T-helper 2 cell treated with Interferon-gamma antibody and Interleukin-4, amounts not matched to agents 5 μg/mL and 100 μg/mL, for 36 hours (primary cell): ENCODE measurements around the gene NDUFS2.

Experiments
- DNase-seq: peaks from one replicate; pipeline ENCODE4 v3.0.0; 2021; ENCODE audit warnings: low spot score
- H3K27ac Mint-ChIP-seq: one replicate; pipeline ENCODE4 v1.8.0; 2021; ENCODE audit warnings: mild to moderate bottlenecking, mixed read lengths
- H3K27me3 Mint-ChIP-seq: one replicate; pipeline ENCODE4 v1.8.0; 2021; ENCODE audit warnings: low read depth, mixed read lengths
- H3K36me3 Mint-ChIP-seq: one replicate; pipeline ENCODE4 v1.8.0; 2021; ENCODE audit warnings: low read depth, mixed read lengths
- H3K4me1 Mint-ChIP-seq: one replicate; pipeline ENCODE4 v1.8.0; 2021; ENCODE audit warnings: low read depth, mixed read lengths
- H3K4me3 Mint-ChIP-seq: one replicate; pipeline ENCODE4 v1.8.0; 2022; ENCODE audit warnings: mild to moderate bottlenecking, moderate library complexity, mixed read lengths
- H3K9me3 Mint-ChIP-seq: one replicate; pipeline ENCODE4 v1.8.0; 2021; ENCODE audit warnings: mixed read lengths

NDUFS2 gene

DNA sequence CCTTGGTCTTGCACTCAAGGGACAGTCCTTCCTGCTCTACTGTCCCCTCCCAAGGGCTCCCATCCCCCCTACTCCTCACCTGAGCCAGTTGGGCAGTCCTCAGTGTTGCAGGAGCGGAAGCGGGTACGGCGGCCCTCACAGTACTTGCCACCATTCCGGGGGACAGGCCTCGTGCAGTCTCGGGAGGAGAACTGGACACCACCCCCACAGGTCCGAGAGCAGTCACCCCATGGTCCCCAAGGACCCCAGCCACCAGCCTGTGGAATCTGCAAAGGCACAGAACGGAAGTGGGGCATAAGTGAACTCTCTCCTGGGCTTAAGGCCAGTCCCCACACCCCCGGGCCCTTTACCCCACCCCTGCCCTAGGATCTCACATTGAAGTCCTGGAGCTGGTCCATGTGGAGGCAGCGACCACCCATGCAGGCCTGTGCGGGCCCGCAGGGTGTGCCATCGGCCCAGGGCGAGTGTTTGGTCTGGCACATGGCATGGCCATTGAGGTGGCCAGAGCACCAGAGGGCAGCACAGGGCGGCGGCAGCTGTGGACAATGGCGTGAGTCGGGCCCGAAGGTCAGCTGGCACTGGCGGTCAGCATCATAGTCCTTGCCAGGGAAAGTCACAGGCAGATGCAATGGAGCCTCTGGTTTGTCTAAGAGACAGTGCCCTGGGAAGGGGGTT lies 8.5 kb upstream of the NDUFS2 start:
- H3K27me3 Mint-ChIP-seq, result no peaks in the 10 kb centered on the region

DNA sequence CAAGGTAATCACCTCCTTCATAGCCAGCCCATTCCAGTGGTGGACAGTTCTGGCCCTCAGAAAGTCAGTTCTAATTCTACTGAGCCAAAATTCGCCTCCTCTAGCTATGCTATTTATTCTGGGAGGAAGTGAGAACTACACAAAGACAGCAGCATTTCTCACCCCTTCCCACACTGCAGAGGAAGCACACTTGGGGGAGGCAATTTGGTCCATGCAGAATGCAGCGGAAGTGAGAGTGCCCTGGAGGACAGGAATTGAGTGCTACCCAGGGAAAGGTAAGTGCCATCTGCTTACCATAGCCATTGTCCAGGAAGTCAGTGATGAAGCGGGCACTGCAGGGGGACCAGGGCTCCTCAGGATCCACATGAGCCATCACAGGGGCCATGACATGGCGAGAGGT lies 7.0 kb upstream of the NDUFS2 start:
- Mint-ChIP-seq H3K27ac (peak overlapping the region; percentile 60), H3K27me3 (no peaks in the 10 kb centered on the region), H3K4me1 (peaks cover 19% of the 10 kb centered on the region), H3K4me3 (no peak overlapping the region), H3K9me3 (no peaks in the 10 kb centered on the region), H3K36me3 (no peaks in the 10 kb centered on the region)
- no peak for DNase-seq

More for the DNA sequence above, 8.5 kb upstream of the NDUFS2 start:
- Mint-ChIP-seq H3K4me1 (peaks cover 19% of the 10 kb centered on the region), H3K36me3 (no peaks in the 10 kb centered on the region), H3K9me3 (no peaks in the 10 kb centered on the region), H3K4me3 (no peak overlapping the region), H3K27ac (no peak overlapping the region)
- no peak for DNase-seq

- no peak overlapping the region for H3K4me3 Mint-ChIP-seq
- no peaks in the 10 kb centered on the region for H3K9me3 Mint-ChIP-seq
- no peak overlapping the region for H3K27ac Mint-ChIP-seq
- H3K36me3 Mint-ChIP-seq, result no peaks in the 10 kb centered on the region
- peaks cover 27% of the 10 kb centered on the region for H3K4me1 Mint-ChIP-seq
- H3K27me3 Mint-ChIP-seq, result no peaks in the 10 kb centered on the region
- DNase-seq, result no peak
Measured at GRCh38 chr1:161196111-161196510, 6.1 kb upstream of the NDUFS2 start.

GRCh38 chr1:161196521-161197451 lies 5.4 kb upstream of the NDUFS2 start:
- H3K27ac Mint-ChIP-seq, result peak overlapping the region; percentile 64
- no peak for DNase-seq

DNA sequence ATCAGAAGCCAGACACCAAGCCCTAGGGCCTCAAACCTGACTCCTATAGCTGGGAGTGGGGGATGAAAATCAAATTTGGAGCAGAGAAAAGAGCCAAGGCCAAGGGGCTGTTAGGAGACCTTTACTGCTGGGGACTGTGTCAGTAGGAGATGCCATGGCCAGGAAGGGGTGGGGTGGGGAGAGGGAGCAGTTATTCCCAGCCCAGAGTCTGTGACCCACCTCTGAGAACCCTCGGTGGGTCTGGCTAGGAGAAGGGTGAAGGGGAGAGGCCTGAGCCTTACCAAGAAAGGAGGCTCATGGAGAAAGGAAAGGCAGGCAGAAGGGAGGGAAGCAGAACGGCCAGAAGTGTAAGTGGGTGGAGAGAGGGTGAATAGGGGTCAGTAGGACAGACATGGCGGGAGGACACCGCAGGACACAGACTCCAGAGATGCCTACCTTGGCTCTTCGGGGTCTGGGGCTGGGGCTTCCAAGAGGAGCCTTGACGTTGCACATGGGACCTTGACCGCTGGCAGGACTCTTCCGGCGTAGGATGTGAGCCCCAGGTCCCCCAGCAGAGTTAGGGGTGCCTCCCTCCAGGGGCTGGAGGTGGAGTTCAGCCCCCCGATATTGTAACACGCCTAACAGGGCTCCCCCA lies 4.5 kb upstream of the NDUFS2 start:
- Mint-ChIP-seq H3K27ac (peak overlapping the region; percentile 64), H3K4me1 (peaks cover 26% of the 10 kb centered on the region), H3K27me3 (no peaks in the 10 kb centered on the region), H3K36me3 (peaks cover 1% of the 10 kb centered on the region), H3K9me3 (no peaks in the 10 kb centered on the region), H3K4me3 (no peak overlapping the region)
- no peak for DNase-seq

More at GRCh38 chr1:161196521-161197451, 5.4 kb upstream of the NDUFS2 start:
- peaks cover 32% of the 10 kb centered on the region for H3K4me1 Mint-ChIP-seq
- H3K36me3 Mint-ChIP-seq, result no peaks in the 10 kb centered on the region
- H3K27me3 Mint-ChIP-seq, result no peaks in the 10 kb centered on the region
- H3K4me3 Mint-ChIP-seq, result no peak overlapping the region
- no peaks in the 10 kb centered on the region for H3K9me3 Mint-ChIP-seq

GRCh38 chr1:161198194-161198896 lies 3.8 kb upstream of the NDUFS2 start:
- H3K4me1 Mint-ChIP-seq, result peaks cover 28% of the 10 kb centered on the region
- H3K9me3 Mint-ChIP-seq, result no peaks in the 10 kb centered on the region
- no peak overlapping the region for H3K4me3 Mint-ChIP-seq
- no peak overlapping the region for H3K27ac Mint-ChIP-seq
- peaks cover 3% of the 10 kb centered on the region for H3K36me3 Mint-ChIP-seq
- no peaks in the 10 kb centered on the region for H3K27me3 Mint-ChIP-seq
- no peak for DNase-seq

GRCh38 chr1:161198897-161199431 lies 3.2 kb upstream of the NDUFS2 start, which contains the start of gene ADAMTS4:
ADAMTS4 (minus strand) TSS chr1:161199054; CDS start chr1:161198627, 427 bp downstream.
- no peaks in the 10 kb centered on the region for H3K27me3 Mint-ChIP-seq
- no peaks in the 10 kb centered on the region for H3K9me3 Mint-ChIP-seq
- H3K4me1 Mint-ChIP-seq, result peaks cover 33% of the 10 kb centered on the region
- no peak for DNase-seq
- no peak within 1 kb of the TSS for H3K4me3 Mint-ChIP-seq
- peaks cover 9% of the 10 kb centered on the region for H3K36me3 Mint-ChIP-seq
- H3K27ac Mint-ChIP-seq, result peak within 1 kb of the TSS; percentile 96

DNA sequence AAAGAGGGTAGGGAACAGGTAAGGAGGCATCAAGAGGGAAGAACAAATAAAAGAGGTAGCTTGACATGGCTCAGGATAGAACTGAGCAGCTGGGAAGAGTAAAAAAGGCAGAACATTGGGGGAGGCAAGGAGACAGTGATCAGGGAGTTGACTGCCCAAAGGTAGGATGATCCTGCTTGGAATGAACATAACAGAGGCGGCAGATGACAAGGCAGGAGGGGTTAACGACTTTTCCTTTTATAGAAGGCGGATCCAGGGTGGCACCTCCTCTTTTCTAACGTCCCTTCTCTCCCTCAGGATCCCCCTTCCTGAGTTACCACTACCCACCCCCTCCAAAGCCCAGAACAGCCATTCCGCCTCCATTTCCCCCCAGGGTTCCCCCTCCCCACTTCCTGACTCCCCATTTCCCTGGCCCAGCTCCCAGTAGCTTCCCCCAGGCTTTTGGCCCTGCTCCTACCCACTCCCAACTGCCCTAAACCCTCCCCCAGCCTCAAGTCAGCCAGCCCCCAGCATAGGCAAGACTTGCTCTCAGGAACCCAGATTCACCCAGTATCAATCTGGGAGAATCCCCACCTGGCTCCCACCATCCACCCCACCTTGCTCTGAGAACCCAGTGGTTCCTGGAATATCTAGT lies 2.5 kb upstream of the NDUFS2 start:
- DNase-seq, result no peak
- Mint-ChIP-seq H3K4me1 (peaks cover 39% of the 10 kb centered on the region), H3K27ac (peak overlapping the region; percentile 96), H3K27me3 (no peaks in the 10 kb centered on the region), H3K36me3 (peaks cover 15% of the 10 kb centered on the region), H3K9me3 (no peaks in the 10 kb centered on the region), H3K4me3 (no peak overlapping the region)

- peak overlapping the region; percentile 17 for H3K4me3 Mint-ChIP-seq
- H3K36me3 Mint-ChIP-seq, result peaks cover 20% of the 10 kb centered on the region
- DNase-seq, result no peak
- H3K4me1 Mint-ChIP-seq, result peaks cover 39% of the 10 kb centered on the region
- peak overlapping the region; percentile 96 for H3K27ac Mint-ChIP-seq
- no peaks in the 10 kb centered on the region for H3K27me3 Mint-ChIP-seq
- H3K9me3 Mint-ChIP-seq, result no peaks in the 10 kb centered on the region
Measured at GRCh38 chr1:161200421-161200991, 1.7 kb upstream of the NDUFS2 start.

DNA sequence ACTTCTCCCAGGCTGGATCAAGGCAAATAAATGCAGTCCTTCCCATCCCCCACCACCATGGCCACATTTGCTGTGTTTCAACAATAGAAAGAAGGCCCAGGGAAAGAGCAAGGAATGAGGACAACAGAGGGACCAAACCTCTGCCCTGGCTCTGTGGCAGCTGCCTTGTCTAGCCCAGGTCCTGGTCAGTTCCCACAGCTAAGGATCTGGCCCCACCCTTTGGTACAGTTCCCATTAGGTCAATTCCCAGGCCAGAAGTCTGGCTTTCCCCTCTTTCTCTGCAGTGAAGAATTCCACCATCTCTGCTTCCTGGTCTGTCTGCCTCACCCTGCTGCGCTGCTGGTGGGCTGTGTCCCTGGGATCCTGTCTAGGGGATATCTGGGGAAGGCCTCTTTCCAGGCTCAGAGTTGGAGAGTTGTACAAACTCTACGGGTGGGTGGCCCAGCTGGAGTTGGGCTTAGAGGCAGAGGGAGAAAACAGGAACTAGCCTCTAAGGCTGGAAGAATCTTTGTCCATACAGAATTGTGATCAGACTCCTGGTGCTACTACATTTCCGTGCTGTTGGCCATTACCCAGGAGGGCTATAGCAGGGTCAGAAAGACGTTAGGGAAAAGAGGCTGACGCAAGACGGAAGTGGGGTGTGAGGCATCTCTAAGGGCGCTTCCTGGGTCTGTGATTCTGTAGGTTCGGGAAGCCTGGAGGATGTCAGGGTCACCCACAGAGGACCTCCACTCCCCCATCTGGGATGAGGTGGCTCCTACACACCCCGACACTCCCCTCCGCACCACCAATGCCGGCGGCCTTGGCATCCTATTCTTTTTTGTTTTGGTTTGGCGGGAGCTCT lies 953 bp upstream of the NDUFS2 start:
- Mint-ChIP-seq H3K4me1 (peaks cover 43% of the 10 kb centered on the region), H3K27me3 (no peaks in the 10 kb centered on the region), H3K4me3 (peak overlapping the region; percentile 94), H3K9me3 (no peaks in the 10 kb centered on the region), H3K27ac (peak overlapping the region; percentile 96), H3K36me3 (peaks cover 25% of the 10 kb centered on the region)
- DNase-seq, result no peak

DNA sequence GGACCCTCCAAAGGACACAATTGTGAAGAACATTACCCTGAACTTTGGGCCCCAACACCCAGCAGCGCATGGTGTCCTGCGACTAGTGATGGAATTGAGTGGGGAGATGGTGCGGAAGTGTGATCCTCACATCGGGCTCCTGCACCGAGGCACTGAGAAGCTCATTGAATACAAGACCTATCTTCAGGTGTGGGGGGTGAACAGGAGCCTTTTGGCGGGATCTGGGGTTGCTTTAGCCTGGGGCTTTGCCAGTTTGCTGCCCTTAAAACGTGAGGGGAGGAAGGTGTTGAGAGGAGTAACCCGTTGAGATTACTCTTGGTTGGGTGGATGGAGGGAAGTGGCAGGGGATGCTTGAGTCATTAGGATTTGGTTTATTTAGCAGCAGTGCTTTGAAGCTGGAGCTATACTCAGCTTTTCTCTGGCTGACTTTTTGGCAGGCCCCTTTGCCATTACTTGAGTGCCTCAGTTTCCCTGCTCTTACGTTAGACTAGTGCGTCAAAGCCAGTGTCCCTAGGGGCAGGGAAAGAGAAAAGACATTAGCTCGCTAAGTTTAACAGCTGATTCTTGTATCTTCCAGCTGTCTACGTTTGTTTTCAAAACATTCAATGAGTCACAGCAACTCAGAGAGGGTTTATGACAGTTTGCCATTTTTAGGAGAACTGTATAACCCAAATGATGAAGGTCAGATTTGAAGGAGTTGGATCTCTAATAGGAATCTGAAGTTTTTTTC lies 4.4 kb downstream of the NDUFS2 start:
- Mint-ChIP-seq H3K36me3 (peaks cover 58% of the 10 kb centered on the region), H3K27me3 (no peaks in the 10 kb centered on the region), H3K27ac (no peak overlapping the region), H3K4me1 (peaks cover 38% of the 10 kb centered on the region), H3K4me3 (no peak overlapping the region), H3K9me3 (no peaks in the 10 kb centered on the region)
- no peak for DNase-seq
